PC-3 (cell line): ENCODE measurements around the gene NLRP4.

ENCODE experiments used
- EZH2 ChIP-seq: fragments of 300-600 bp; sonication (generic); IDR thresholded peaks from one replicate; pipeline ENCODE4 v1.6.1; 2017; ENCODE audit warnings: antibody characterized with exemption, mild to moderate bottlenecking, low read length; ENCODE audit not compliant: unreplicated experiment
- TF ChIP-seq, protein P1 (sequence below): fragments of 300-600 bp; sonication (generic); conservative IDR thresholded peaks from 2 replicates; pipeline ENCODE4 v1.5.1; 2017; ENCODE audit warnings: antibody characterized with exemption, low read depth, mild to moderate bottlenecking, low read length

DNA sequence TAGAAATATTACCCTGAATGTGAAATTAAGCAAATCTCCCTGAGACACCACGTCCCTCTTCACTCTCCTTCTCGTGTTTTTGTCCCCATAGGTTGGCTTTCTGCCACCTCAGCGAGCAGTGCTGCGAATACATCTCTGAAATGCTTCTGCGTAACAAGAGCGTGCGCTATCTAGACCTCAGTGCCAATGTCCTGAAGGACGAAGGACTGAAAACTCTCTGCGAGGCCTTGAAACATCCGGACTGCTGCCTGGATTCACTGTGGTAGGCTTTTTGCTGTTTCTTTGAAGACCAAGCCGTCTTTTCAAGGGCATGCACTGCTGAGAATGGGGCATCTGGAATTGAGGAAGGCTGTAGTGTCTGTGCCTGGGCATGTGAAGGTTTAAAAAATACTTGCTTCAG is 34.4 kb downstream of the NLRP4 start:
- TF ChIP-seq, protein P1, sequence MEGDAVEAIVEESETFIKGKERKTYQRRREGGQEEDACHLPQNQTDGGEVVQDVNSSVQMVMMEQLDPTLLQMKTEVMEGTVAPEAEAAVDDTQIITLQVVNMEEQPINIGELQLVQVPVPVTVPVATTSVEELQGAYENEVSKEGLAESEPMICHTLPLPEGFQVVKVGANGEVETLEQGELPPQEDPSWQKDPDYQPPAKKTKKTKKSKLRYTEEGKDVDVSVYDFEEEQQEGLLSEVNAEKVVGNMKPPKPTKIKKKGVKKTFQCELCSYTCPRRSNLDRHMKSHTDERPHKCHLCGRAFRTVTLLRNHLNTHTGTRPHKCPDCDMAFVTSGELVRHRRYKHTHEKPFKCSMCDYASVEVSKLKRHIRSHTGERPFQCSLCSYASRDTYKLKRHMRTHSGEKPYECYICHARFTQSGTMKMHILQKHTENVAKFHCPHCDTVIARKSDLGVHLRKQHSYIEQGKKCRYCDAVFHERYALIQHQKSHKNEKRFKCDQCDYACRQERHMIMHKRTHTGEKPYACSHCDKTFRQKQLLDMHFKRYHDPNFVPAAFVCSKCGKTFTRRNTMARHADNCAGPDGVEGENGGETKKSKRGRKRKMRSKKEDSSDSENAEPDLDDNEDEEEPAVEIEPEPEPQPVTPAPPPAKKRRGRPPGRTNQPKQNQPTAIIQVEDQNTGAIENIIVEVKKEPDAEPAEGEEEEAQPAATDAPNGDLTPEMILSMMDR, result no peak
- no peak for TF ChIP-seq EZH2
